Measurements from ENCODE around the gene ATXN10.

The ATXN10 gene

DNA sequence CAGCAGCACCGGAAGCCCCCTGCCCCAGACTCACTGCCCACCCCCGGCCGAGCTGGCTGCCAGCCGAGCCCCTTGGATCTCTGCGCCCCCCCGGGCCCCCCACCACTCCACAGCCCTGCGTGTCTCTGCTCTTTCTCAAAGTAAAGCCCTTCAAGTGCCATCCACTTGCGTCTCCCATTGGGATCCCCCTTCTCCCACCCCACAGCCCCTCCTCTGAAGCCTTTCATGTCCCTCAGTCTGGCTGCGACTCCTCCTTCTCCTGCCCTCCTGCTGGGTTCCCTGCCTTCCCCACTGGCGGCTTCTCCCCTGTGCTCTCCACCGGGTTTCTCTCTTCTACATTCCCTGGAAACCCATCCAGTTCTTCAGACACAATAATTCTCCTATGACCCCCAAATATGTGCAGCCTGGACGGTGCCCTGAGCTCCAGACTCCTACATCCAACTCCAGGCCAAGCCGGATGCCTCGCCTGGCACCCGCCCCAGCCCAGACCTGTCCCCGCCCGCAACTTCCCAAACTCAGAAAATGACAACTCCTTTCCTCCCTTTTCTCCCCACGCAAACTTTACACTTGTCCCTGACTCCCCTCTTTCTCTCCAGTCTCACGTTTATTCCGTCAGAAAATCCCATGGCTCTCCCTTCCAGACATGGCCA, 196.4 kb downstream of the ATXN10 start:
- DNase-seq (ENCODE audit: insufficient read length, low spot score) (no peak), FAIRE-seq (no peak)
- TF ChIP-seq, protein P1, sequence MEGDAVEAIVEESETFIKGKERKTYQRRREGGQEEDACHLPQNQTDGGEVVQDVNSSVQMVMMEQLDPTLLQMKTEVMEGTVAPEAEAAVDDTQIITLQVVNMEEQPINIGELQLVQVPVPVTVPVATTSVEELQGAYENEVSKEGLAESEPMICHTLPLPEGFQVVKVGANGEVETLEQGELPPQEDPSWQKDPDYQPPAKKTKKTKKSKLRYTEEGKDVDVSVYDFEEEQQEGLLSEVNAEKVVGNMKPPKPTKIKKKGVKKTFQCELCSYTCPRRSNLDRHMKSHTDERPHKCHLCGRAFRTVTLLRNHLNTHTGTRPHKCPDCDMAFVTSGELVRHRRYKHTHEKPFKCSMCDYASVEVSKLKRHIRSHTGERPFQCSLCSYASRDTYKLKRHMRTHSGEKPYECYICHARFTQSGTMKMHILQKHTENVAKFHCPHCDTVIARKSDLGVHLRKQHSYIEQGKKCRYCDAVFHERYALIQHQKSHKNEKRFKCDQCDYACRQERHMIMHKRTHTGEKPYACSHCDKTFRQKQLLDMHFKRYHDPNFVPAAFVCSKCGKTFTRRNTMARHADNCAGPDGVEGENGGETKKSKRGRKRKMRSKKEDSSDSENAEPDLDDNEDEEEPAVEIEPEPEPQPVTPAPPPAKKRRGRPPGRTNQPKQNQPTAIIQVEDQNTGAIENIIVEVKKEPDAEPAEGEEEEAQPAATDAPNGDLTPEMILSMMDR (IDR thresholded peaks at IDR 0.05; ENCODE audit: insufficient read depth, missing control alignments) = no peak

DNA sequence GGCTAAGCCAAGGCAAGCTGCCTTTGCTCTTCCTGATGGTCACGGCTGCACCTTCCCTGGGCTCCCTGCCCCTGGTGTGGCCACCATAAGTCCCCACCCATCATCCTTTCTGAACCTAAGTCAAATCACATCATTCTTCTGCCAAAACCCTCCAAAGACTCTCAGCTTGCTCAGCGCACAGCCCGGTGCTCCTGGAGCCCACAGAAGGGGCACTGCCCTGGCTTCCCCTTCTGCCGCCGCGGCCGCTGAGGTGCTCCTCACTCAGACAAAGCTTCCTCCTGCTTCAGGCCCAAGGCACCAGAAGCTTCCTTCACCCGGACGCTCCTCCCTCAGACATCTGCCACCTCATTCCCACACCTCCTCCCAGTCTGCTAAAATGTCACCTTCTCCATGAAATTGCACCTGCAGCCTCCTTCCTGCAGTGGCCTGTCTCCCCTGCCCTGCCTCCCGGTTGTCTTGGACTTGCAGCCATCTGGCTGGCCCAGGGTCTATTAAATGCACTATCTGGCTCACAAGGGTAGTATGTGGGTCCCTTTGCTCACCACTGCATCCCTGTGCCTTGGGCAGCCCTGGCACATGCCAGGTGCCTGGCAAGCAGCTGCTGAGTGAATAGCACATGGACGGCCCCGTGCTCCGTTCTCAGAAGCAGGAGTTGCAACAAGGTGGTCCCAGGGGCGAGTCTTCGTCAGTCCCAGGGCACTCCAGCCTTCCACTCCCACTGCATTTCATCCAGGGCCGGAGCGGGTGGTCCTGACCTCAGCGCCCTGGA, 197.1 kb downstream of the ATXN10 start:
- no peak for DNase-seq (ENCODE audit: insufficient read length, low spot score)
- FAIRE-seq = no peak
- TF ChIP-seq, protein P1 (IDR thresholded peaks at IDR 0.05; ENCODE audit: insufficient read depth, missing control alignments) = no peak

DNA sequence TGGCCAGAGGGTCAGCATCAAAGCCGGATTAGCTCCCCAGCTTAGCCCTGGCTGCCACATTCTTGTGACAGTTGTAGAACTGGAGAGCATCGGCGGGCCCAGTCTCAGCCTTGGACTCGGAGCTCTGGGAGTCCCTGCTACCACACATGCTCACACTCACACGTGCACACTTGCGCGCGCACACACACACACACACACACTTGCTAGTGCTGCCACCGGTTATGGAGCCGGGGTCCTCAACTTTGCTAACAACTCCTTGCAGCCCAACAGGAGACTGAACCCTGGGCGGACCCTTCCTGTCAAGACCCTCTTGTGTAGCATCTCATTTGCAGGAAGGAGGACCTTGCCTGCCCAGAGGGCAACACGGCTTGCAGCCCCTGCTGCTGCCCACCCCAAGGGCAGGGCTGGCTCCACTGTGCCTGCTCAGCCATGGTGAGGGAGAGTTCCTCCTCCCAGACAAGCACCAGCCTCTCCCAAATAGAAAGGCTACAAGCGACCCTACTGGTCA, 197.8 kb downstream of the ATXN10 start:
- TF ChIP-seq, protein P1 (IDR thresholded peaks at IDR 0.05; ENCODE audit: insufficient read depth, missing control alignments) = no peak
- DNase-seq (ENCODE audit: insufficient read length, low spot score) (no peak), FAIRE-seq (no peak)

DNA sequence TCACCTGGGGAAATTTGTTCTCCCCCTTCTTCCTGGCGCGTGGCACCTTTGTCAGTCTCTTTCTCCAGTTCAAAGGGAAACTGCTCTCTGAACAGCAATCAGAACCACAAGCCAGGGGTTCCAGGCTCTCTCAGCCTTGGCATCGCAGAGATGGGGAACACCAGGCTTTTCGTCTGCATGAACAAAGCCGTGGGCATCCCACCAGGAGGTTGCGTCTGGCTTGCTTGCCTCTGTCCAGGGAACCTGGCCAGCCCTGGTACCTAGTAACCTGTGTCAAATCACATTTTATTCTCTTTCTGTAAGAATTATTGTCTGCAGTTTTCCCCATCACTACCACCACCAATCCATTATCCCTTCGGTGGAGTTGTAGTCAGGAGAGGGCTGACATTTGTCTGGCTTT, 198.4 kb downstream of the ATXN10 start:
- no peak for DNase-seq (ENCODE audit: insufficient read length, low spot score)
- TF ChIP-seq, protein P1 (IDR thresholded peaks at IDR 0.05; ENCODE audit: insufficient read depth, missing control alignments) = no peak
- FAIRE-seq = no peak

DNA sequence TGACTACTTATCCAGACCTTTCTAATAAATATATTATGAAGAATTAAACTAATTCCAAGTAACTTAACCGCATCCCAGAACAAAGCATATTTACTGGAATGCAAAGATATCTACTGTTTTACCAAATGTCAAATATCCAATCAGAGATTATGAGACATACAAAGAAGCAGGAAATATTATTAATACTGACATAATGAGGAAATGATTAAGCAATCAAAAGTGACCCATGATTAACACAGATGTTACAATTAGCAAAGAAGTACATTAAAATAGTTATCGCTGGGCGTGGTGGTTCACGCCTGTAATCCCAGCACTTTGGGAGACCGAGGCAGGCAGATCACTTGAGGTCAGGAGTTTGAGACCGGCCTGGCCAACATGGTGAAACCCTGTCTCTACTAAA, 200.1 kb downstream of the ATXN10 start:
- no peak for FAIRE-seq
- TF ChIP-seq, protein P1 (IDR thresholded peaks at IDR 0.05; ENCODE audit: insufficient read depth, missing control alignments) = no peak
- DNase-seq (ENCODE audit: insufficient read length, low spot score) = no peak

DNA sequence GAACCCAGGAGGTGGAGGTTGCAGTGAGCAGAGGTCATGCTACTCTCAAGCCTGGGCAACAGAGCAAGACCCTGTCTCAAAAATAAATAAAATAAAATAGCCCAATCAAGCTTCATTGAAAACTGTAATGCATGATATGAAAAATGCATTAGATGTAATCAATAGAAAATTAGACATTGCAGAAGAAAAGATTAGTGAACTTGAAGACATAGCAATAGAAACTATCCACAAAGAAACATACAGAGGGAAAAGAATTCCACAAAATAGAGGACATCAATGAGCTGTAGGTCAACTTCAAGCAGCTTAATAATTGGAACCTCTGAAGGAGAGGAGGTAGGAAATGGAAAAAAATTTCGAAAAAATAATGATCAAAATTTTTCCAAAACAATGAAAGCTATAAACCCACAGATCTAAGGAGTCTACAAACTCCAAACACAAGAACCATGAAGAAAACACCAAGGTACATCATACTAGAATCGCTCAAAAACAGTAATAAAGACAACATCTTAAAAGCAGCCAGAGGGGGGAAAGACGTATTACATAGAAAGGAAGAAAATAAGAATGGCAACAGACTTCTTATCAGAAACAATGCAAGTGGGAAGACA, 201.1 kb downstream of the ATXN10 start:
- TF ChIP-seq, protein P1 (IDR thresholded peaks at IDR 0.05; ENCODE audit: insufficient read depth, missing control alignments) = no peak
- FAIRE-seq = no peak
- DNase-seq (ENCODE audit: insufficient read length, low spot score) = no peak

Data from D721Med (cell line).